RPMI7951 (cell line): ENCODE data around the gene SLC38A8. TPM values are rescaled to one million over a fixed set of nuclear protein-coding genes. Genes with fewer than 3 reads are reported as not detected.

Source experiments
- DNase-seq: peaks from one replicate; pipeline ENCODE4 v3.0.0-alpha.2; 2012; ENCODE audit warnings: low read depth
- total RNA-seq: library from RNA; depleted of rRNA; stranded (reverse); fragments of >200 nt; shearing (Covaris generic); gene quantifications from 2 replicates; pipeline ENCODE4 v1.2.3, GENCODE V29; 2014

Gene SLC38A8
- total RNA-seq, 1 experiment from 2014 or later: not detected

DNA sequence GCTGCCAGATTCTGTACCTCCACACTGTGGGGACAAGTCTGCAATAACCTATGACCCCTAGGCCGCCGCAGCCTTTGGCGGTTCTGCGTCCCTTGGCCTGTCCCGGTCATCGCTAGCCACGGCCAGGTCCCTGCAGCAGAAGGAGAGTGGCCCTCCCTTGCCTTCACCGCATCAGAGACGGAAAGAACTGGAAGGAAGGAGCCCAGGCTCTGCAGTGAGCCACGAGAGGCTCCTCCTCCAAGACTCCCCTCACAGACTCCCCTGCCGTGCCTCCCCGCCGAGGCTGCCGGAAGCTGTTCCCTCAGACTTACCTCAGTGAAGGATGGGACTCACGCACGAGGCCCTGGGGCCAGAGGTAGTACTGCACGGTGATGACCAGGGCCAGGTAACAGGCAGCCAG is 11.0 kb downstream of the SLC38A8 start:
- DNase-seq: no peak

DNA sequence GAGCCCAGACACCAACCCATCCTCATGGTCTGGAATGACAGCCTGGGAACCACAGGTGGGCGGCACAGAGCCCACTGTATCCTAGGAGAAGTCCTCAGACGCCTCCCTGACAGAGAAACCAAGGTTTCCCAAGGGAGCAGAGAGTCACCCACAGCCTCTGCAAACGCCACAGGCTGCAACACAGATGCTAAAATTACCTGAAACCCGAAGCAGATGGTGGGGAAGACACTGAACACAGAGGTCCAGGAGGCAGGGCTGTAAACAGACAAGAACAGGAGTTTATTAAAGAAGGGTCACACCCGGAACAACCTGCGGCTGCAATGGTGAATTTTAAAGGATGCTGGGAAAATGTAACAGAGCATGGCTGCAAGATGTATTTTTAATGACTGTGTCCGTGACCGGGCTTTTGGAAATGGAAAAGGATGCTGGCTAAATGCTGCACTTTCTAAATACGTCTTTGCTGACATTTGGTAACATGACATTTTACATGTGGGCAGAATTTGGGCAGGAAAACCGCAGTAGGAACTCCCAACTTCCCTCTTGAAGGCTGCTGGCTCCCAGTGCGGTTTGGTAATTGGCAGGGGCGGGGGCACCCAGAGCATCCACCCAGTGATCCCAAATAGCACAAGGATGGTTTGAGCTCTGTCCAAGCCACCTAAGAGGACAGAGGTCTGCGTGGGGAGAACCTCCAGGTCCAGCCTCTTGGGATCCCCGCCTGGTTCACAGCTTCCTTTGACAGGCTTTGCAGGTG is 13.1 kb downstream of the SLC38A8 start:
- no peak for DNase-seq

DNA sequence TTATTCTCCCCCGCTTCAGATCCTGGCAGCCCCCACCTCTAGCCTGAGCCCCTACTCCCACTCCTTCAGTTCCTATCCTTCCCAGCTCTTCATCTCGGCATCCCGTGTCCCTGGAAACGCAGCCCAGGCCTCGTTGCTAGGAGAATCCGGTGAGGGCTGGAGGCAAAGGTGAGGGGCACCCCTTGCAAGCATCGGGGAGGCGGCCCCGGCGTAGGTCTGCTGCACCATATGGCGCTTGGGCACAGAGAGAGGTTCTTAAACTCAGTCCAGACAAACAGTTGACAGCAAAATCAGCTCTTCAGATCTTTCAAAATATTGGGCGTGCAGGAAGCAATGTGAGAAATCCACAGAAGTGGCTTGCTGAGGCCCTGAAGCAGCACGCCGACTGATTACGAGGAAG is 15.0 kb downstream of the SLC38A8 start:
- DNase-seq: no peak

DNA sequence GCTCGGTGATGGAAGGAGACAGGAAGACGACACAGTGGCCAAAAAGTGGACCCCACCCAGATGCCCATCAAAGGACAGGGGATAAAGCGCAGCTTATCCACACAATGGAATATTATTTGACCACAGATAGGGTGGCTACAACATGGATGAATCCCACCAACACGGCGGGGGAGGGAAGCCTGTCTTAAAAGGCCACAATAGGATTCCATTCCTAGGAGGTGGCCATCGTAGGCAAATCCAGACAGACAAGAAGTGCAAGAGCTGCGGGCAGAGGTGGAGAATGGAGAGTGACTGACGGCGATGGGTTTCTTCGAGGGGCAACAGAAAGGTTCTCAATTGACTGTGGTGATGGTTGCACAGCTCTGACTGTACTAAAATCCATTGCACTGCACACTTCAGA is 16.0 kb downstream of the SLC38A8 start:
- DNase-seq: no peak

DNA sequence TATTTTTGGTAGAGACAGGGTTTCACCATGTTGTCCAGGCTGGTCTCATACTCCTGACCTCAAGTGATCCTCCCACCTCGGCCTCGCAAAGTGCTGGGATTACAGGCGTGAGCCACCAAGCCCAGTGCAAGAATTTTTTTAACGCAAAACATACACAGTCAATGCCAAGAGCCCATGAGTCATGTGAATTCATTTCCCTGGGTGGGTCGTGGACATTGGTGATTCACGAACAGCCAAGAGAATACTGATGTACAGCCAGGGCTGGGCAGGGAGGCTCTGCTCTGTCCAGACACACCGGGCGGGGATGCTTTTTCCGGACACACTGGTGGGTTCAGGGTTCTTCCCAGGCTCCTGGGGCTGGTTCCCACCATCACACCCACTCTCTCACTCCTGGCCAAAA is 17.7 kb downstream of the SLC38A8 start:
- peak; percentile 74 for DNase-seq

DNA sequence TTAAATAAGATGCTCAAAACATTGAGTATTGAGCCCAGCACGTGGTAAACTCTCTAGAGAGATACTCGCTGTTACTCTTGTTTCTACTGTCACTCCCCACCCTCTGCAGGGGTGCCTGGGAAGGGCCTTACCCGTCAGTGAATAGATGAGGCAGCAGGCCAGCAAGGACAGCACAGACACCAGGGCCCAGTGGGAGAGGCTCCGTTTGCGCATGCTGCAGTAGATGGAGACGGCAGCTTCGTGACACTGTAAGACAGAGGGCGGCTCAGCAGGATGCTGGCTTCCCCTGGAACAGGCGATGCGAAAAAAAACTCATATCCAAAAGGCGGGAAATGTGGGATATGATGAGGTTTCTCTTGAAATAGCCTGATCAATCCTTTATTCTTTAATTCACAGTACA is 20.0 kb downstream of the SLC38A8 start:
- no peak for DNase-seq

DNA sequence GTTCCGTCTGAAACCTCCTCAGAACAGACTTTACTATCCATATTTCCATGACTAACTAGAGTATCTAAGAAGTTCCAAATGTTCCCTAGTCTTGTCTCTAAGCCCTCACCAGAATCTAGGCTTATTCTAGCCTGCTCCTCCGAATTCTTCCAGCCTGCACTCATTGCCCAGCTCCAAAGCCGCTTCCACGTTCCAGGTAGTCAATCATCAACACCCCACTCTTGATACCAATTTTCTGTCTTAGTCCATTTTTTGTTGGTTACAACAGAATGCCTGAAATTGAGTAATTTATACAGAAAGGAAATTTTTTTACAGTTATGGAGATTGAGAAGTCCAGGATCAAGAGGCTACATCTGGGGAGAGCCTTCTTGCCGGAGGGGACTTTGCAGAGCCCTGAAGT is 21.1 kb downstream of the SLC38A8 start:
- no peak for DNase-seq

DNA sequence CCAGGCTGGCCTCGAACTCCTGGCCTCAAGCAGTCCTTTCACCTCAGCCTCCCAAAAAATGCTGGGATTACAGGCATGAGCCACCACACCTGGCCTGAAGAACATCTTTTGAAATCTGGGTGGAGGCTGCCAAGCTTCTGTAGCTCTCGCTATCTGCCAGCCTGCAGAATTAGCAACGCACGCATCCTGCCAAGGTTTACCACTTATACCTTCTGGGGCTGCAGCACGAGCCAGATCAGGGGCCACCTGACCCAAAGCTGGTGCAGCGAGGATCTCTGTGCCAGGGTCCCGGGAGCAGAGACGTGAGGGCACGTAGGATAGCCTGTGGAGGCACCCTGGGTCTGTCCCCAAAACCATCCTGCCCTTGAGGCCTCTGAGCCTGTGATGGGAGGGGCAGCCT is 22.2 kb downstream of the SLC38A8 start:
- DNase-seq: no peak

DNA sequence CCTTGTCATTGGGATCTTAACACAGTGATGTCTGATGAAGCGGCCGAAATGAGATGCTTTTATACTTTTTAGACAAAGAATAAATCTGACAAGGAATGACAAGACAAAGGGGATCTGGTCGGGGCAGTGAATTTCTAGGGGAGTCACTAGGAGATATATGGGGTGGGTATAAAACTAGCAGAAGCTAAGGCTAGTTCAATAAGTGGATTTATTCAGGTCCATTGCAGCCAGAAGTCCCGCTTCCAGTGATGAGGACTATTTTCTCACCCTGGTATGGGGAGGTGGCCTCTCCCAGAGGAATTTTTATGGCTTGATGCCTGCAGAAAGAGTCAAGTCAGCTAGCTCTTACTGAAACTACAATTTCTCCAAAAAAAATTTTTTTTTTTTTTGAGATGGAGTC is 23.9 kb downstream of the SLC38A8 start:
- no peak for DNase-seq

DNA sequence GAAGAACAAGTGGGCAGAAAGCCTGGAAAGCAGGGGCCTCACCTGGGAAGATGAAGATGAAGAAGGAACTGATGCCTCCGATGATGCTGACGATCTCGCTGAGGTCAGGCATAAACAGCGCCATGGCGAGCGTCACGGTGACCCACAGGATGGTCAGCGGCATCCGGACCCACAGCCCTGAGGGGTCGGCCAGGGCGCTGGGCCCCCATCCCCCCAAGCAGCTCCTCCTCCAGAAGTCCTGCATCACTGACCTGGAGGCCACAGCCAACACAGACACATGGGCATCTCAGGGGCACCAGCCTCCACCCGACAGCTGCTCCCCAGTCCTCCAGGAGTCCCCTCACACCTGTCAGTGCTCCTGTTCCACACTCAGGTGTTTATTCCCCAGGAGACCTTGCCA is 26.1 kb downstream of the SLC38A8 start:
- no peak for DNase-seq

DNA sequence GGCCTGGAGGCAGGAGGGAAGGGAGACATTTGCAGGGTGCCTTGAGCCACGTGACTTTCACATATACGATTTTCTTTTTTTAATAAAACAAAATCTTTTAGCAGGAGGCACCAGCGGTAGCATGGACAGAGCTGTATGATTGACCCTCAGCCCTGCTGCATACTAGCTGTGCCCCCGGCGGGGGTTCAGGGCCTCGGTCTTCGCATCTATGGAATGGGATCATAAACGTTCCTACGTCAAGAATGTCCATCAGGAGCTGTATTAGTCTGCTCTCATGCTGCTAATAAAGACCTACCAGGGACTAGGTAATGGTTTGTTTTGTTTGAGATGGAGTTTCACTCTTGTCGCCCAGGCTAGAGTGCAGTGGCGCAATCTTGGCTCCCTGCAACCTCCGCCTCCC is 27.2 kb downstream of the SLC38A8 start:
- no peak for DNase-seq

DNA sequence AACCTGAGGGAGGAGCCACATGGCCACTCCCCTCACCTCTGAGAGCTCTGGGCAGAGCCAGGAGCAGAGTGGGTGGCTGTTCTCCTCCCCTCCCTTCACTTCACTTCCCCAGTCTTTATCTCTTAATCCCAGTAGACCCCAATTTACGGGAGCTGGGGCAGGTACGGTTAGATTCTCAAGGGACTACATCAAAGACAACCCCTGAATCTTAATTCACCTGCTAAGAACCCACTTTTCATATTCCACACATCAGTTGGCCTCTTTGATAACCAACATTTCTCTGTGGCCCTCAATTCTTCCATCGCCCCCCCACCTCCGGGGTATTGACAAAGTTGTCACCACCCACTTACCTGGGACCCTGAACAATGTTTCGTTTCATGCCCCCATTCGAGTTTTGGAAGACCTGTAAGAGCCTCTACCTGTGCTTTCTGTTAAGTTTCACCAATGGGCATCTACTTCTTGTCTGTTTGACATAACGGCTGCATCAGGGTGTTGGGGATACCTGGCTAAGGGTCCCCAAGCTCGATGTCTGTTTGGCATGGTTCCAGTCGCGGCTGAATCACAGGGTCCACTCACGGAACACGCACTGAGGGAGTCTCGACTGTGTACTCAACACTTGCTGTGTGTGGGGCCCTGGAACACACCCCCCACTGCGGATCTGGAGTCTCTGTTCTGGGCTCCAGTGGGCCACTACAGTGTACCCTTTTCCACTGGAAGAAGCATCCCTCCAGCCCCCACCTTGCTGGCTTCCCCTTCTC is 27.8 kb downstream of the SLC38A8 start:
- no peak for DNase-seq

DNA sequence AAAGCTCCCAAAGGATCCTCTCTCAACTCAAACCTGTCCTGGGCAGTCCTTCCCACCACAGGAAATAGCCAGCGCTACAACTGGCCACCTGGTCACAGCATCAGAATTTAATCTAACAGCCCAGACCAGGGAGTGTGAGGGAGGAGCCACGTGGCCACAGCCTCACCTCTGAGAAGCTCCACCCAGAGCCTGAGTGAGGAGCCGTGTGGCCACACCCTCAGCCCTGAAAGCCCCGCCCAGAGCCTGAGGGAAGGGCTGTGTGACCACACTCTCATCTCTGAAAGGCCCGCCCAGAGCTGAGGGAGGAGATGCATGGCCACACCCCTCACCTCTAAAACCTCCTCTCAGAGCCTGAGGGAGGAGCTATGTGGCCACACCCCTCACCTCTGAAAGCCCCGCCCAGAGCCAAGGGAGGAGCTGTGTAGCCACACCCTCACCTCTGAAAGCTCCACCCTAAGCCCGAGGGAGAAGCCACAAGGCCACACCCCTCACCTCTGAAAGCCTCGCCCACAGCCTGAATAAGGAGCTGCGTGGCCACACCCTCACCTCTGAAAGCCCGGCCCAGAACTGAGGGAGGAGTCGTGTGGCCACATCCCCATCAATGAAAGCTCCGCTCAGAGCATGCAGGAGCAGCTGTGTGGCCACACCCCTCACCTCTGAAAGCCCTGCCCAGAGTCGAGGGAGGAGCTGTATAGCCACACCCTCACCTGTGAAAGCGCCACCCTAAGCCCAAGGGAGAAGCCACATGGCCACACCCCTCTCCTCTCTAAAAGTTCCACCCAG is 28.6 kb downstream of the SLC38A8 start:
- peak; percentile 55 for DNase-seq

DNA sequence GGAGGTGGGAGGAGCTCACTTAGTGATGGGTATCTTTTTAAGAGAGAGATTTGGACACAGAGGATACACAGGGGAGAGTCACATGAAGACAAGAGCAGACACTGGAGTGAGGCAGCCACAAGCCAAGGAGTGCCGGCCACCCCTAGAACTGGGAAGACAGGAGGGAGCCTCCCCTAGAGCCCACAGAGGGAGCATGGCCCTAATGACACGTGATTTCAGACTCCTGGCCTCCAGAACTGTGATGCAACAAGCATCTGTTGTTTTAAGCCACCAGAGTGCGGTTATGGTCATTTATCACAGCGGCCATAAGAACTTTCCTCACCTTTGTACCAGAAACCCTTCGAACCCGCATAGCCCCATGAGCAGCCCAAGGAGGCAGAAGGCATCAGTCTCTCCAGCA is 33.3 kb downstream of the SLC38A8 start:
- no peak for DNase-seq

DNA sequence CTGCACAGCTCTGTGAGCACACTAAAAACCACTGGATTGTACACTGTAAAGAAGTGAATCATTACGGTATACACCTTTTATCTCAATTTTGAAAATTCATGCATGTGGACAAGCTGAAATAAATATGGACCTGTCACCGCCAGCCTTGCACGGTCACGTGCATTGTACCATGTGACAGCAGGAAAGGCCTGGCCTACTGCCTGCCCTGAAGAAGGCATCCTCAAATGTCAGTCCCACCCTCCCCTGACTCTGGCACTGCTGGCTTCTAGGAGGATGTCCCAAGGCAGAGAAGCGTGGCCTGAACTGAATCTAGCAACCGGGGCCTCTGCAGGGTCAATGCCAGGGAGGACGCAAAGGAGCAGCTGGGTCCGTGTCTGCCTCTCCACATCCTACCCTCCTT is 34.6 kb downstream of the SLC38A8 start:
- DNase-seq: no peak

DNA sequence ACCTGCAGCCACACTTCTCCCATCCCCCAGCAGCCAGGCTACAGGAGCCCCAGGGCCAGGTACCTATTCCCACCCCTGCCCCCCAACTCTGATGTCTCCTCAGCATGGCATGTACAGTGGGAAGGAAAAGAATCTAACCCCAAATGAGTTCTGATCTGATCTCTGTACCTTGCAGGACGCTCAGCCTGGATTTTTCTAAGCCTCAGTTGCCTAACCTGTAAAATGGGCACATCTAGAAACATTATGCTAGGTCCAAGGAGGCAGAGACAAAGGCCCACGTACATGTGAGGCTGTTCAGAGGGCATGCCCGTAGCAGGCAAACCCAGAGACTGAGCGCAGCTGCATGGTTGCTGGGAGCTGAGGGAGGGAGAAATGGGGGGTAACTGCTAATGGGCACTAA is 35.1 kb downstream of the SLC38A8 start:
- no peak for DNase-seq

DNA sequence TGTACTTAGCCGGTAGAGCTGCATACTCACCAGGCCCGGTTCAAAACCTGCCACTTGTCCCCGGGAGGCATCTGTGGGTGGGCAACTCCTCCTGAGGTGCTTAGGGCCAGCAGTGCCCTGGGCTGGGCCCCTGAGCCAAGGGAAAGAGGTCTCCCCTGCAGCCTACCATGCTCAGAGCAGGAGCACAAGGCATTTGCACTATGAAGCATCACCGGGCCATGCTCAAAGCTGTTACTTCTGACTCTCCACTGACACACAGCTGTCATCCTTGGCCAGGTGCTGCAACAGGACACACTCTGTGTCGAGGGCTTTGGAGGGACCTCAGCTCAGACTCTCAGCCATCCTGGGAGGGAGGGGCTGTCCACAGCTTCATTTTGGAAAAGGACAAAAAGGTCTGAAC is 37.2 kb downstream of the SLC38A8 start:
- DNase-seq: no peak

DNA sequence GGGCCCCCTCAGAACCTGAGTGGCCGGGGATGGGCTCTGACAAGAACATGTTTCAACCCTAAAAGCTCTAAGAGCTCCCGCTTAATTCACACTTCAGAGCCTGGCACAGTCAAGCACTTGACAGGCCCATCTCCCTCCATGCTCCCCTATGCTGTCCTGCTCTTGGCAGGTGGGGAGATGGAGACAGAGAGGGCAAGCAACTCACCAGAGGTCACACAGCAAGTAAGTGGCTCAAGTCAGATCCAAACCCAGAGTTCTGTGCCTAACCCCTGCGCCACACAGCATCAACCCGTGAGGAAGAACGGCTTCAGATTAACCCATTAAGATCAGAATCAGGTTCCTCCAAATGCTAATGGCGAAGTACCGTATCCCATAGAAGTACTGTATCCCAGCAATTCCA is 38.2 kb downstream of the SLC38A8 start:
- no peak for DNase-seq

DNA sequence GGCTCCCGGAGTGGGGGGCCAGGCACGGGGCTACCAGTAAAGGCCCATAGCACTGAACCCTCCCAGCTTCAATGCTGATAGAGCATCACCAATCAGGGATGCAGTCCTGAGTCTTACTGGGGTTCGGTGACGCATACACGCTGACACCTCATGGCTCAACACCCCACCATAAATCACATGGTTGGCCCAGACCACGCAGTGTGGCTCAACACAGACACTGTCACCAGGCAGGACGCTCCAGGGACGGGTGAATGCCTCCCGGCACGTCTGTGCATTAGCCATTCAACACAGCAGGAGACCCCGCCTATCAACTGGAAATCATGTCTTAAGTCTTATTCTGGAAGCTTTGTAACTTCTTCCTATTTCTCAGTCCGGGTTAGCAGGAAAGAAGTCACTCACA is 39.6 kb downstream of the SLC38A8 start:
- DNase-seq: peak; percentile 10

DNA sequence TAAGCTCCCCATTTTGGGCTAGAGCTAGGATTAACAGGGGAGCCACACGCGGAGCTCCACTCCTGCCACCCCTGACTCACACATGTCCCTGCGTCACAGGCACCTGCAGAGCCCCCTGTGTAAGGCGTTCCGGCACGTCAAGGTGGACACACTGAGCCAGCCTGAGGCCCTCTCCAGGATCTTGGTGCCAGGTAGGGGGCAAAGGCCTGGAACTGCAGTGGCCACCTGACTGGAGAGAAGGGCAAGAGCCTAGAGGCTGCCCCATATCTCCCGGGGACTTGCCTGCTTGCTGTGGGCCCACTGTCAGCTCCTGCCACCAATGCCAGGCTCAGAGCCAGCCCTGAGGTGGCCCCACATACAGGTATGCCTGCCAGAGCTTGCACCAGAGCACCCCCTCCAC is 40.9 kb downstream of the SLC38A8 start:
- no peak for DNase-seq

DNA sequence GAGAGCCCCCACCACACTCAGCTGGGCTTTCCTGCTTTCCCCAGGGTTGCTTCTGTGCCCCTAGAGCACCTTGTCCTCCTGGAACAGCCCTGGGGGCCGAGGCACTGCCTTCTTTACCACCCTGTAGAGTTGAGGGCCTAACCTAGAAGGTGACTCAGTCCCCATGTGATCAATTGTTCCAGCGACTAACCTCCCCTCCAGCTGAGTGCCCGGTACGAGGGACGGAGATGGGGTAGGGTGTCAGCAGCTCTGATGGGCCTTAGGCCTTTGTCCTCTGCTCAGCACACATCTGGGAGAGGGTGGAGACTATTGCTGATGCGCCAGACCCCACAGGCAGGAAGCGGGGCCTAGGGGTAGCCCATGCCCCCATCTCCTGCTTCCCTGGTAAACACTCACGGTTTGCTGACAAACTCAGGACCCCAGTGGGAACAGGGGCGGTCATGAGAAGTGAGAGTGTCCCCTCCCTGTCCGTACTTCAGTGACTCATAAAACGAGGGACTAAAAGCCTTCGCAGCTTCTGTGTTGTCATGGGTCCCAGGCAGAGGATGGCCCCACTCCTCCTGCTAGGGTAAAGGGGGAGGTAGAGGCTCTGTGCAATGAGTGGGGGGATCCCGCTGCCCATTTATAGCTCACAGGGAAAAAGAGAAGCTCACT is 41.5 kb downstream of the SLC38A8 start:
- peak; percentile 16 for DNase-seq

DNA sequence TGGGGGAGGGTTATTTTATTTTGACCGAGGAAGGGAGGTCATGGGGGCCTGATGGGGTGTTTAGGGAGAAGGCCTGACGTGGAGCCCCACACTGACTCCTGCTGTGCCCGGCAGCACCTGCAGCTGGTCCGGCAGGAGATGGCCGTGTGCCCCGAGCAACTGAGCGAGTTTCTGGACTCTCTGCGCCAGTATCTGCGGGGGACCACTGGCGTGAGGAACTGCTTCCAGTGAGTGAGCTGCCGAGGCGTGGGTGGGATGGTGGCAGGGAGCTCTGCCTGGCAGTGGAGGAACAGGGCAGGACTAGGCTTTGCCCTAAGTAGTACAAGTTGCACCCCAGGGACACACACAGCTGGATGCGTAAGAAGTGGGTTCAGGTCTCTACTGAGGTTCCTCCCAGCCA is 44.5 kb downstream of the SLC38A8 start:
- no peak for DNase-seq
